GM21447 (cell line): ENCODE results near the gene CDHR2.
"Not testable (repeated sequence)": the region's sequence is repeated elsewhere in the genome, so short reads cannot be mapped to it uniquely, and the experiment has no call there.

Experiments used
- ATAC-seq: cut with Tn5 transposase; IDR thresholded peaks from one replicate; pipeline ENCODE4 v1.9.1; 2021; ENCODE audit not compliant: unreplicated experiment

The CDHR2 gene

DNA sequence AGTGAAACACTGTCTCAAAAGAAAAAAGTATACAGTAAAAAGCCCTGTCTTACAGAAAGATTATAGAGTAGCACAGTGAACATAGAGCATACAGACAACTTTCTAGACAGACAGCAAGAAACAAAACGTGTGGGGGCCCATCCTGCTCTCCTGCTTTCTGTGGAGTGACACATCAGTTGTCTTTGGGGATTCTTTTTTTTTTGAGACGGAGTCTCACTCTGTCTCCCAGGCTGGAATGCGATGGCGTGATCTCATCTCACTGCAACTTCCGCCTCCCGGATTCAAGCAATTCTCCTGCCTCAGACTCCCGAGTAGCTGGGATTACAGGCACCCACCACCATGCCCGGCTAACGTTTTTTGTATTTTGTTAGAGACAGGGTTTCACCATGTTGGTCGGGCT lies 14.9 kb downstream of the CDHR2 start:
- no peak for ATAC-seq

DNA sequence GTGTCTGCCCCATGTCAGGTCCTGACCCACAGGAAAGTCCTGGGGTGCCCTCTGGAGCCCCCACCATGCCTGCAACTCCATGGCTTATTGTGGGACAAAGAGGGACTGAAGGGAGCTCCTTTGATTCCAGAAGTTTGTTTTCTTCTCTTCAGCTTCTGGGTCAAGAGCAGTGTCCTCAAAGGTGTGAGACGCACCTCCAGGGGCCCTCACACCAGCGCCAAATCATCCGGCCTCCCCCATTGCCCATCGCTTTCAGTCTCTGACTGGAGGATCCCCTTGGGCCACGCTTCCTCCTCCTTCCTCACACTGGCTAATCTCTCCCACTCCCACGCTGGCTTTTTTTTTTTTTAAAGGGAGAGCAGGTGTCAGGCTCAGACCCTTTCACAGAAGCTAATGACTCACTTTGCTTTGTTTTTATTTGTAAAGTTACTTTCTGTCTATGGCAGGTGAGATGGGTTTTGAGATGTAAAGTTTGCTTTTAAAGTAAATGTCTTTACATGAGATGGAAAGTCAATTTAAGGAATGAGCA lies 16.7 kb downstream of the CDHR2 start:
- ATAC-seq: no peak

- no peak for ATAC-seq
Observed at GRCh38 chr5:176568657-176569056, 19.5 kb downstream of the CDHR2 start.

- ATAC-seq: no peak
Observed at GRCh38 chr5:176570044-176570443, 20.9 kb downstream of the CDHR2 start.

DNA sequence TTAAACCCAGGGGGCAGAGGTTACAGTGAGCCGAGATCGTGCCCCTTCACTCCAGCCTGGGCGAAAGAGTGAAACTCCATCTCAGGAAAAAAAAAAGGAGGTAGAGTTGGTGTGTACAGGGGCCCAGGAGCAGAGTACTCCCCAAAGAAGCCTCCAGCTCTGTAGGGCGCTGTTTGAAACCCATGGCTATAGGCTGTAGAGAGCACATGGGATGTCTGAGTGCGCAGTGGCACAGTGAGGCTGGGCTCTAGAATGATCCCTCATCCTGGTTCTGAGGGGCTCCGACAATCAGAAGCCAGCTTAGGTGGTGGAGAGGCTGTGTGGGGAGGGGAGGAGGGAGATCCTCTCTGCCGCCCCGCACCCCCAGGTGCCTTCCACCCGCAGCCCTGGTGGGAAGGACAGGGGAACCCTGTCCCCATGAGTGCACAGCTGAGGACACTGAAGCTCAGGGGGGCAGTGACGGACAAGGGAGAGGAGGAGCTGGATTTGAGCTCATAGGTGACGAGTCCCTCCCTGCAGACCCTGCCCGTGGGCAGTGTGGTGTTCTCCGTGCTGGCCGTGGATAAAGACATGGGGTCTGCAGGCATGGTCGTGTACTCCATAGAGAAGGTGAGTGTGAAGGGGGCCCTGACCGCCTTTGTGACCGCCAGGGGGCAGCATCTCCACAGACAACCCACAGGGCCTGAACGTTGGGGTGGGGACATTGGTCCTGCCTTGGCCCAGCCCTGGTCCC lies 24.6 kb downstream of the CDHR2 start:
- ATAC-seq: peak; percentile 72

DNA sequence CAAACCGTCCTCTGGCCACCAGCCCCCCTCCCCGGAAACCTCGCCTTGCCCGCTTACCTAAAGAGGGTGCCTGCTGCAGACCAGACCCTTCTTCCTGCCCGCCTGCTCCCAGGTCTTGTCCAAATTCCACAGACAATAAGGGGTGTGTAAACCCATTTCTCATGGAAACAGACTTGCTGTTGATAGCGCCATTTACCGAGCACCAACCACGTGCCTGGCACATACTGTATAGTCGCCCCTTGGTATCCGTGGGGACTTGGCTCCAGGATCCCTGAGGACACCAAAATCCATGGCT lies 25.1 kb downstream of the CDHR2 start:
- no peak for ATAC-seq

- no peak for ATAC-seq
Observed at GRCh38 chr5:176575066-176575465, 25.9 kb downstream of the CDHR2 start.

GRCh38 chr5:176575488-176576422 lies 26.6 kb downstream of the CDHR2 start:
- ATAC-seq: no peak

DNA sequence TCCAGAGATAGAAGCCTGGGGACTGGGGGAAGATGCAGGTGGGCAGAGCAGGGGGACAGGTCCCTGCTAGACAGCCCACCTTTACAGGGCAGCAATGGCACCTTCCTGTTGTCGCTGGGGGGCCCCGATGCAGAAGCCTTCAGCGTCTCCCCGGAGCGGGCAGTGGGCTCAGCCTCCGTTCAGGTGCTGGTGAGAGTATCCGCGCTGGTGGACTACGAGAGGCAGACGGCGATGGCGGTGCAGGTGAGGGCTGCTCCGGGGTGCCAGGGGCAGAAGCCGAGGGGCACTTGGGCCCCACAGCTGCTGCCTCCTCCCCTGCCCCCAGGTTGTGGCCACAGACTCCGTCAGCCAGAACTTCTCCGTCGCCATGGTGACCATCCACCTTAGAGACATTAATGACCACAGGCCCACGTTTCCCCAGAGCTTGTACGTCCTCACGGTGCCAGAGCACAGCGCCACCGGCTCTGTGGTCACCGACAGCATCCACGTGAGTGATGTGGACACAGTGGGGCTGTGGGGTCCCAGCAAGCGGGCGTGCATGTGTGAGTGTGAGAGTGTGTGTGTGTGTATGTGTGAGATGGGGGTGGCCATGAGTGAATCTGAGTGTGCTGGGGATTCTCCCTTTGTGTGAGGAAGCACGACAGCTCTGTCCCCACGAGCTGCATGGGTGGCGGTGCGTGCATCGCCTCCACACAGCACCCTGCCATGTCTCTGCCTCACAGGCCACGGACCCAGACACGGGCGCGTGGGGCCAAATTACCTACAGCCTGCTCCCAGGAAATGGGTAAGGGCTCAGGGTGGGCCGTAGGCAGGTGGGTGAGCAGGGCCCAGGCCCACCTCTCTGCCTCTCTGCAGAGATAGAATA lies 28.4 kb downstream of the CDHR2 start:
- ATAC-seq: no peak

GRCh38 chr5:176578391-176578808 lies 29.3 kb downstream of the CDHR2 start:
- no peak for ATAC-seq

- no peak for ATAC-seq
Observed at GRCh38 chr5:176579323-176579722, 30.2 kb downstream of the CDHR2 start.

- ATAC-seq: no peak
Observed at GRCh38 chr5:176581361-176581760, 32.2 kb downstream of the CDHR2 start.

DNA sequence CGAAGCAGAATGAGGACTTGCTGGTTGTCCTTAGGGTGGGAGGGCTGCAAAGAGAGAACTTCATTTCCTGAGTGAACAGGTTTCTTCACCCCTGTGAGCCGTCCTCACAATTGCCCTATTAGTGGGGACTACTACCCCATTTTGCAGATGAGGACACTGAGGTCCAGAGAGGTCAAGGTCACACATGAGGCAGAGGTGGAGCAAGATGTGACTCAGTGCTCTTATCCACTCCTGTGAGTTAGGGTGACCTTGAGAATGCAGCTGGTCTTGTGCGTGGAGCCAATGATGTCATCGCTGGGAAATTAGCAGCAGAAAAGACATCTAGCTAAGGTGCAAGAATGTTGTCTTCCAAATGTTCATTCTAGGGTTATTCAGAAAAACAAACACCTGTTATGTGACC lies 33.9 kb downstream of the CDHR2 start:
- no peak for ATAC-seq

DNA sequence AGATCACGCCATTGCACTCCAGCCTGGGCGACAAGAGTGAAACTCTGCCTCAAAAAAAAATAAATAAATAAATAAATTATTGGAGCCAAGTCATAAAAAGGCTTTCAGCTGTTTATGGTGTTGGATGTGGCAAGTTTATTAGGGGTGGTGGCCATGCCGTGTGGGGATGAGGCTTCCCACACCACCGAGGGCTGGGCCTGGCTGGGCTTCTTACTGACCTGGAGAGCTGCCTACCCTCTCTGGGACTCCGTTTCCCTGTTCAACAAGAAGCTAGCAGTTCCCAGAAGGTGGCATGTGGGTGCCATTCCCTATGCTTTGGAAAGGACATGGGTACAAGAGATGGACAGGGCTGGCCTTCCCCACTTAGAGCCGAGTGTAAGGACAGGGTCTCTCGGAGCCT lies 38.3 kb downstream of the CDHR2 start:
- no peak for ATAC-seq

- ATAC-seq: no peak
Observed at GRCh38 chr5:176588297-176588696, 39.2 kb downstream of the CDHR2 start.

GRCh38 chr5:176589039-176589769 lies 40.1 kb downstream of the CDHR2 start:
- ATAC-seq: no peak

DNA sequence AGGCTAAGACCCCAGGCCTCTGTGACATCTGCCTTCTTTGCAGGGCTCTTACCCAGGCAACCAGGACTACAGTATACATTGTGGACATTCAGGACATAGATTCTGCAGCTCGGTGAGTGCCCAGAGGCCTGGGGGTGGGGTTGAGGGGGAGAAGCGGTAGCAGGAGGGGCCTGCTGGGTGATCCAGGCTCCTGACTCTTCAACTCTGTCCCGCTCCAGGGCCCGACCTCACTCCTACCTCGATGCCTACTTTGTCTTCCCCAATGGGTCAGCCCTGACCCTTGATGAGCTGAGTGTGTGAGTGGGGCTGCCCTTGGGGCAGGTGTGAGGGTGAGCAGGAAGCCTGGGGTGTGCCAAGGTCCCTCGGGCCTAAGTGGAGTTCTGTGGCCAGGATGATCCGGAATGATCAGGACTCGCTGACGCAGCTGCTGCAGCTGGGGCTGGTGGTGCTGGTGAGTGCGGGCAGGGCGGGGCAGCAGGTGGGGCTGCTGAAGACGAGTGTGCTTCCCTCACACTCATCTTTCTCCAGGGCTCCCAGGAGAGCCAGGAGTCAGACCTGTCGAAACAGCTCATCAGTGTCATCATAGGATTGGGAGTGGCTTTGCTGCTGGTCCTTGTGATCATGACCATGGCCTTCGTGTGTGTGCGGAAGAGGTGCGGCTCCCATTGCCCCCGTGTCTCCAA lies 41.0 kb downstream of the CDHR2 start:
- ATAC-seq: no peak

GRCh38 chr5:176591667-176592066 lies 42.5 kb downstream of the CDHR2 start:
- ATAC-seq: not testable (repeated sequence)

- no peak for ATAC-seq
Observed at GRCh38 chr5:176592573-176592972, 43.4 kb downstream of the CDHR2 start.
